GM23338 (cell line): ENCODE results near the gene PLIN5.

Experiments
- CREB1 ChIP-seq: fragments of 250-450 bp; sonication (Bioruptor Pico); IDR thresholded peaks from 2 replicates; pipeline ENCODE4 v1.5.0; 2020; ENCODE audit warnings: low read depth, mild to moderate bottlenecking, moderate library complexity
- CTCF ChIP-seq, 2 experiments: fragments of 200-600 bp in 1 of 2; sonication (generic) in 1 of 2; conservative IDR thresholded peaks; 2 replicates each; pipeline versions ENCODE4 v1.5.1 to v1.6.1; 2016 to 2017; ENCODE audit warnings: antibody characterized with exemption in 2 of 2, low read depth in 2 of 2, mild to moderate bottlenecking in 2 of 2, moderate library complexity in 1 of 2
- EZH2phosphoT487 ChIP-seq: fragments of 200-600 bp; sonication (generic); IDR thresholded peaks from one replicate; pipeline ENCODE4 v1.8.1; 2018; ENCODE audit warnings: antibody characterized with exemption; ENCODE audit not compliant: unreplicated experiment
- POLR2AphosphoS5 ChIP-seq: IDR thresholded peaks from 2 replicates; pipeline ENCODE4 v1.6.1; 2016; ENCODE audit warnings: antibody characterized with exemption, low read depth
- TF ChIP-seq, protein P1 (sequence below): IDR thresholded peaks from one replicate; pipeline ENCODE4 v1.6.1; 2018; ENCODE audit warnings: antibody characterized with exemption; ENCODE audit not compliant: unreplicated experiment

GRCh38 chr19:4519521-4520277 is 15.3 kb downstream of the PLIN5 start:
- TF ChIP-seq CREB1 (CRISPR knock-in tag) (no peak), POLR2AphosphoS5 (no peak), EZH2phosphoT487 (no peak), CTCF (conservative IDR thresholded peaks at IDR 0.05; ENCODE audit: low read depth in 2 of 2) (no peak)
- TF ChIP-seq, protein P1, sequence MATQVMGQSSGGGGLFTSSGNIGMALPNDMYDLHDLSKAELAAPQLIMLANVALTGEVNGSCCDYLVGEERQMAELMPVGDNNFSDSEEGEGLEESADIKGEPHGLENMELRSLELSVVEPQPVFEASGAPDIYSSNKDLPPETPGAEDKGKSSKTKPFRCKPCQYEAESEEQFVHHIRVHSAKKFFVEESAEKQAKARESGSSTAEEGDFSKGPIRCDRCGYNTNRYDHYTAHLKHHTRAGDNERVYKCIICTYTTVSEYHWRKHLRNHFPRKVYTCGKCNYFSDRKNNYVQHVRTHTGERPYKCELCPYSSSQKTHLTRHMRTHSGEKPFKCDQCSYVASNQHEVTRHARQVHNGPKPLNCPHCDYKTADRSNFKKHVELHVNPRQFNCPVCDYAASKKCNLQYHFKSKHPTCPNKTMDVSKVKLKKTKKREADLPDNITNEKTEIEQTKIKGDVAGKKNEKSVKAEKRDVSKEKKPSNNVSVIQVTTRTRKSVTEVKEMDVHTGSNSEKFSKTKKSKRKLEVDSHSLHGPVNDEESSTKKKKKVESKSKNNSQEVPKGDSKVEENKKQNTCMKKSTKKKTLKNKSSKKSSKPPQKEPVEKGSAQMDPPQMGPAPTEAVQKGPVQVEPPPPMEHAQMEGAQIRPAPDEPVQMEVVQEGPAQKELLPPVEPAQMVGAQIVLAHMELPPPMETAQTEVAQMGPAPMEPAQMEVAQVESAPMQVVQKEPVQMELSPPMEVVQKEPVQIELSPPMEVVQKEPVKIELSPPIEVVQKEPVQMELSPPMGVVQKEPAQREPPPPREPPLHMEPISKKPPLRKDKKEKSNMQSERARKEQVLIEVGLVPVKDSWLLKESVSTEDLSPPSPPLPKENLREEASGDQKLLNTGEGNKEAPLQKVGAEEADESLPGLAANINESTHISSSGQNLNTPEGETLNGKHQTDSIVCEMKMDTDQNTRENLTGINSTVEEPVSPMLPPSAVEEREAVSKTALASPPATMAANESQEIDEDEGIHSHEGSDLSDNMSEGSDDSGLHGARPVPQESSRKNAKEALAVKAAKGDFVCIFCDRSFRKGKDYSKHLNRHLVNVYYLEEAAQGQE, result no peak
